ENCODE data around the gene MACC1. TPM values are rescaled to one million over a fixed set of nuclear protein-coding genes. Genes with fewer than 3 reads are reported as not detected.

The MACC1 gene
- total RNA-seq, 6 experiments from 2014 or later = not detected

DNA sequence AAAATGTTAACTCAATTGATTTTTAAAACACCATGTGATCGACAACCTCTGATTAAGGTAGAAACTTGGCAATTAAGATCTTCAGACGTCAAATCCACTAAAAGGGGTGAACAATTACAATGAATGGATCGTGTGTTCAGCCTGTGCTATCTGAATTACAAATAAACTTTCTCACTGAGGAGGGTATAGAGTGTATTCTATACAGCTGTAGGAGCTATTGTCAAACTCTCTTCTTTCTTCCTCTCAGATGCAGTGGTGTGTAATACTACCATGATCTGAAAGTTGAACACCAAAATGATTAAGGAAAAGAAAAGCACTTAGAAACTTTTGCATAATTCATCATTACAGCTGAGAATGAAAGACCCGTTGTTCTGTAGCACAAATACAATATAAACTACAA lies 32.2 kb upstream of the MACC1 start:
- H3K4me3 Mint-ChIP-seq = no peak overlapping the region
- TF ChIP-seq CTCF (IDR thresholded peaks at IDR 0.05) = no peak
- no peaks in the 10 kb centered on the region for H3K4me1 Mint-ChIP-seq (ENCODE audit: low read depth)
- no peaks in the 10 kb centered on the region for H3K36me3 Mint-ChIP-seq (ENCODE audit: low read depth)
- H3K27me3 Mint-ChIP-seq (ENCODE audit: insufficient read depth) = no peaks in the 10 kb centered on the region
- no peak overlapping the region for H3K27ac Mint-ChIP-seq
- DNase-seq = no peak
- H3K9me3 Mint-ChIP-seq = peaks cover 21% of the 10 kb centered on the region

GRCh38 chr7:20246236-20246635 lies 29.1 kb upstream of the MACC1 start:
- H3K4me1 Mint-ChIP-seq (ENCODE audit: low read depth) = no peaks in the 10 kb centered on the region

DNA sequence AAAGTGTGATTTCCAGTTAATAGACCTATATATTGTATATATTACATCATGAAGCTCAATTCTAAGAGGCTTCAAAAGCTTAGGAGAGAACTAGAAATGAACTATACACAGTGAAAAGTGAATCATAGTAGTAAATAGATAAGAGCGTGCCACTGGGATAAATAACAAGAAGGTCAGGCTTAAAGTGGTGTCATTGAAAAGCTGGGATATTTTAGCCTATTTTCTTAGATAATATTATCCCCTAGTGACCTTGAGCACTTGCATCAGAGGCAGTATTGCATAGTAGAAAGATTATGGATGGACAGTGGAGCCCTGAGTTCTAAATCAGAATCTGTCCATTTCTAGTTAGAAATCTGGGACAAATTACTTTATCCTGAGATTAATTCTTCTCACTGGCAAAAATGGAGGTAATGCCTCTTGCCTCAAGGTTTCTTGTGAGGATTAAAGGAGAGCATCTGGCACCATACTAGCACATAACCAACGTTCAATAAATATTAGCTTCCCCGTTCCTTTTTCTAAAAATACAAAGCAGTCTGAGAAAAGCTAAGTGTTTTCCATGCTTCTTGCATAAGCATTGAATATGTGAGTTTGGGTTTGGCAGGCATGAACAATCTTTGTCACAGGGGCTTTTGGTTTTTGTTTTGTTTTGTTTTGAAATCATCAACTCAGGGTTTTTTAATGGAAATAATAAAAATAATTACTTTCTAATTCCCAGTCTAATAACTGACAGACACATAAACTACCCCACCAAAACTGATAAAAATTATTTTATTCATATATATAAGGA lies 27.3 kb upstream of the MACC1 start:
- H3K4me1 Mint-ChIP-seq (ENCODE audit: low read depth) = no peaks in the 10 kb centered on the region
- H3K27me3 Mint-ChIP-seq (ENCODE audit: insufficient read depth) = no peaks in the 10 kb centered on the region; the same call in 1 of the 2 replicates
- no peak overlapping the region for H3K27ac Mint-ChIP-seq
- TF ChIP-seq CTCF (IDR thresholded peaks at IDR 0.05) = no peak
- peaks cover 38% of the 10 kb centered on the region for H3K9me3 Mint-ChIP-seq
- H3K36me3 Mint-ChIP-seq (ENCODE audit: low read depth) = no peaks in the 10 kb centered on the region
- H3K4me3 Mint-ChIP-seq = no peak overlapping the region
- DNase-seq = no peak

More at GRCh38 chr7:20246236-20246635, 29.1 kb upstream of the MACC1 start:
- H3K4me3 Mint-ChIP-seq = no peak overlapping the region
- DNase-seq = no peak
- H3K36me3 Mint-ChIP-seq (ENCODE audit: low read depth) = no peaks in the 10 kb centered on the region
- H3K9me3 Mint-ChIP-seq = peaks cover 31% of the 10 kb centered on the region
- H3K27me3 Mint-ChIP-seq (ENCODE audit: insufficient read depth) = no peaks in the 10 kb centered on the region; the same call in 1 of the 2 replicates
- H3K27ac Mint-ChIP-seq = no peak overlapping the region
- TF ChIP-seq CTCF (IDR thresholded peaks at IDR 0.05) = no peak

- no peak for TF ChIP-seq CTCF (IDR thresholded peaks at IDR 0.05)
- Mint-ChIP-seq H3K4me1 (ENCODE audit: low read depth) (no peaks in the 10 kb centered on the region; the same call in 1 of the 2 replicates), H3K27ac (no peak overlapping the region), H3K9me3 (peaks cover 51% of the 10 kb centered on the region), H3K27me3 (ENCODE audit: insufficient read depth) (peaks cover 2% of the 10 kb centered on the region), H3K36me3 (ENCODE audit: low read depth) (no peaks in the 10 kb centered on the region), H3K4me3 (no peak overlapping the region)
- no peak for DNase-seq
Observed at GRCh38 chr7:20241911-20242261, 24.7 kb upstream of the MACC1 start.

DNA sequence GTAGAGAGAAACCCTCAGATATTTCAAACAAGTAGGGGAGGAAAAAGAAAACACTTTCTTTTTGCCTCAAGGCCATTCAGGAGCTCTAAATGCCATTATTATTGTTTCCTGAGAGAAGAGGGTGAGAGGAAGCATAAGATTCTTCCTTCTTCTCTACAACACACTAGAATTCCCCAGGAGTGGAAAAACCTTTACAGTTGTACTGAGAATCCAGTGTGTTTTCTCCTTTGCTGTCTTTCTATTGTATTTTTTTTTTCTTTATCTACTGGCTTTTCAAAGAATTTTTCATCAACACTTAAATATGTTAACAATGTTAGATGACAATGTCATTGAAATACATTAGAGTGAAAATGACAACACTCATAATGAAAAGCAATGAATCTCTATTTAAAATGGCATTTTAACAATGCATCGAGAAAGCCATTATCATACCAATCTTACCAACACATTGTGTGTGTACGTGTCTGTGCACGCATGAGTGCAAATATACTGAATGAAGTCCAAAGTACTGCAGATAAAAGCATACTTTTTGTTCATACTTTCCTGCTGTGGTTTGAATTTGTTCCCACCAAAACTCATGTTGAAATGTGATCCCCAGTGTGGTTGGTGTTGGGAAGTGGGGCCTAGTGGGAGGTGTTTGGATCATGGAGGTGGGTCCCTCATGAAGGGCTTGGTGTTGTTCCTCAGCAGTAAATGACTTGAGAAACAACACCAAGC lies 24.2 kb upstream of the MACC1 start:
- Mint-ChIP-seq H3K9me3 (peaks cover 54% of the 10 kb centered on the region), H3K27me3 (ENCODE audit: insufficient read depth) (peaks cover 2% of the 10 kb centered on the region), H3K36me3 (ENCODE audit: low read depth) (no peaks in the 10 kb centered on the region), H3K4me3 (no peak overlapping the region), H3K27ac (no peak overlapping the region), H3K4me1 (ENCODE audit: low read depth) (no peaks in the 10 kb centered on the region; the same call in 1 of the 2 replicates)
- TF ChIP-seq CTCF (IDR thresholded peaks at IDR 0.05) = no peak
- peak; percentile 7 for DNase-seq

All from HFFc6 (cell line).